ENCODE measurements around the gene METAP2. TPM values are rescaled to one million over a fixed set of nuclear protein-coding genes. Genes with fewer than 3 reads are reported as not detected.

Gene METAP2
- total RNA-seq, 1 experiment from 2014 or later = 127 TPM

DNA sequence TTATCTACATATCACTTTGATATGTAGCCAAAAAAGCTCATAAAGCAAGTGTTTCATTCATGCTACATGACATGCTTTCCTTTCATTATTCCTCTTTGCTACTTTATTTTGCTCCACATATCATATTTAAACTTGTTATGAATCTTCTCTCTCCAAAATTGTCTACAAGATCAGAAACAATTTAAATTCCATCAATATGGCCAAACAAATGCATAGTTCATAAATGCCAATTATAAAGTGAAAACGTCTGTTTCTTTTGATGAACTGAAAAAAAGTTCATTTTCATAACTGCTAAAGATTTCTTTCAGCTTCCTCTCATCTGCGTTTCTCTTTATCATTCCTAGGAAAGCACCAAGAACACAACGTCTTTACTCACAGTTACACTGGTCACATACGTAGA lies 54.5 kb downstream of the METAP2 start:
- no peak for DNase-seq (ENCODE audit: low read depth, low spot score)
- intact Hi-C loops (cut with micrococcal nuclease) = no loop called here
- Histone ChIP-seq H3K9me2 (ENCODE audit: insufficient read depth) (no peaks in the 10 kb centered on the region), H3K9me3 (ENCODE audit: control insufficient read depth in 1 of 2, insufficient read depth in 1 of 2, low read depth in 1 of 2, low read length in 2 of 2) (no peaks in the 10 kb centered on the region), H3K4me1 (ENCODE audit: control insufficient read depth in 1 of 2, insufficient read depth in 2 of 2, low read length in 2 of 2) (no peaks in the 10 kb centered on the region), H3K79me2 (ENCODE audit: insufficient read depth, low read length) (no peaks in the 10 kb centered on the region), H3K4me3 (replicated peaks in 1 of 2; ENCODE audit: low read depth in 1 of 2, low read length in 2 of 2) (no peak overlapping the region), H3K36me3 (ENCODE audit: control insufficient read depth in 1 of 2, insufficient read depth in 2 of 2, low read length in 2 of 2) (no peaks in the 10 kb centered on the region), H3K27ac (ENCODE audit: low read depth, low read length) (no peak overlapping the region), H2AFZ (ENCODE audit: low read depth, low read length, poor library complexity, severe bottlenecking) (no peak overlapping the region), H3K27me3 (ENCODE audit: insufficient read depth, low read length) (no peaks in the 10 kb centered on the region), H3K9ac (ENCODE audit: low read length) (no peak overlapping the region), H3K4me2 (ENCODE audit: low read length) (no peak overlapping the region), H4K20me1 (ENCODE audit: insufficient read depth) (no peaks in the 10 kb centered on the region)
- ChIA-PET RAD21 (ENCODE audit: low non-redundant PET in 1 of 2, low total read pairs in 2 of 2, uncharacterized antibody in 2 of 2, unreplicated experiment in 2 of 2) (no interaction called here), POLR2A (interaction anchor here (0.6 kb wide), 1 partner anchor 45 kb away, joined by 3 read pairs; no protein-coding TSS in a partner anchor), CTCF (interaction anchor here (1.9 kb wide), 1 partner anchor 411 kb away, joined by 4 read pairs; no protein-coding TSS in a partner anchor)
- BruUV-seq (replicated peaks) = no TSS peak
- TF ChIP-seq YY1 (IDR thresholded peaks at IDR 0.05; ENCODE audit: extremely low read depth, insufficient replicate concordance, low read depth, low read length) (no peak), CEBPB (IDR thresholded peaks at IDR 0.05; ENCODE audit: low read depth) (no peak), POLR2A (IDR thresholded peaks at IDR 0.05; ENCODE audit: borderline replicate concordance, extremely low read depth, insufficient read depth, insufficient read length) (no peak), SIN3A (IDR thresholded peaks at IDR 0.05; ENCODE audit: low read depth) (no peak), ELF1 (IDR thresholded peaks at IDR 0.05; ENCODE audit: borderline replicate concordance, low read depth) (no peak), RAD21 (IDR thresholded peaks at IDR 0.05; ENCODE audit: low read depth) (no peak), POLR2AphosphoS5 (IDR thresholded peaks at IDR 0.05; ENCODE audit: low read depth, low read length) (no peak), CBX3 (IDR thresholded peaks at IDR 0.05; ENCODE audit: low read depth) (no peak), SP1 (IDR thresholded peaks at IDR 0.05; ENCODE audit: low read depth) (no peak), FOSL1 (IDR thresholded peaks at IDR 0.05; ENCODE audit: low read depth) (no peak), JUND (IDR thresholded peaks at IDR 0.05) (no peak)
- TF ChIP-seq, protein P1, sequence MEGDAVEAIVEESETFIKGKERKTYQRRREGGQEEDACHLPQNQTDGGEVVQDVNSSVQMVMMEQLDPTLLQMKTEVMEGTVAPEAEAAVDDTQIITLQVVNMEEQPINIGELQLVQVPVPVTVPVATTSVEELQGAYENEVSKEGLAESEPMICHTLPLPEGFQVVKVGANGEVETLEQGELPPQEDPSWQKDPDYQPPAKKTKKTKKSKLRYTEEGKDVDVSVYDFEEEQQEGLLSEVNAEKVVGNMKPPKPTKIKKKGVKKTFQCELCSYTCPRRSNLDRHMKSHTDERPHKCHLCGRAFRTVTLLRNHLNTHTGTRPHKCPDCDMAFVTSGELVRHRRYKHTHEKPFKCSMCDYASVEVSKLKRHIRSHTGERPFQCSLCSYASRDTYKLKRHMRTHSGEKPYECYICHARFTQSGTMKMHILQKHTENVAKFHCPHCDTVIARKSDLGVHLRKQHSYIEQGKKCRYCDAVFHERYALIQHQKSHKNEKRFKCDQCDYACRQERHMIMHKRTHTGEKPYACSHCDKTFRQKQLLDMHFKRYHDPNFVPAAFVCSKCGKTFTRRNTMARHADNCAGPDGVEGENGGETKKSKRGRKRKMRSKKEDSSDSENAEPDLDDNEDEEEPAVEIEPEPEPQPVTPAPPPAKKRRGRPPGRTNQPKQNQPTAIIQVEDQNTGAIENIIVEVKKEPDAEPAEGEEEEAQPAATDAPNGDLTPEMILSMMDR (IDR thresholded peaks at IDR 0.05 in 2 of 3, conservative IDR thresholded peaks at IDR 0.05 in 1 of 3; ENCODE audit: borderline replicate concordance in 1 of 3, insufficient read depth in 1 of 3, low read depth in 2 of 3, low read length in 2 of 3) = no peak
- TF ChIP-seq, protein P2, sequence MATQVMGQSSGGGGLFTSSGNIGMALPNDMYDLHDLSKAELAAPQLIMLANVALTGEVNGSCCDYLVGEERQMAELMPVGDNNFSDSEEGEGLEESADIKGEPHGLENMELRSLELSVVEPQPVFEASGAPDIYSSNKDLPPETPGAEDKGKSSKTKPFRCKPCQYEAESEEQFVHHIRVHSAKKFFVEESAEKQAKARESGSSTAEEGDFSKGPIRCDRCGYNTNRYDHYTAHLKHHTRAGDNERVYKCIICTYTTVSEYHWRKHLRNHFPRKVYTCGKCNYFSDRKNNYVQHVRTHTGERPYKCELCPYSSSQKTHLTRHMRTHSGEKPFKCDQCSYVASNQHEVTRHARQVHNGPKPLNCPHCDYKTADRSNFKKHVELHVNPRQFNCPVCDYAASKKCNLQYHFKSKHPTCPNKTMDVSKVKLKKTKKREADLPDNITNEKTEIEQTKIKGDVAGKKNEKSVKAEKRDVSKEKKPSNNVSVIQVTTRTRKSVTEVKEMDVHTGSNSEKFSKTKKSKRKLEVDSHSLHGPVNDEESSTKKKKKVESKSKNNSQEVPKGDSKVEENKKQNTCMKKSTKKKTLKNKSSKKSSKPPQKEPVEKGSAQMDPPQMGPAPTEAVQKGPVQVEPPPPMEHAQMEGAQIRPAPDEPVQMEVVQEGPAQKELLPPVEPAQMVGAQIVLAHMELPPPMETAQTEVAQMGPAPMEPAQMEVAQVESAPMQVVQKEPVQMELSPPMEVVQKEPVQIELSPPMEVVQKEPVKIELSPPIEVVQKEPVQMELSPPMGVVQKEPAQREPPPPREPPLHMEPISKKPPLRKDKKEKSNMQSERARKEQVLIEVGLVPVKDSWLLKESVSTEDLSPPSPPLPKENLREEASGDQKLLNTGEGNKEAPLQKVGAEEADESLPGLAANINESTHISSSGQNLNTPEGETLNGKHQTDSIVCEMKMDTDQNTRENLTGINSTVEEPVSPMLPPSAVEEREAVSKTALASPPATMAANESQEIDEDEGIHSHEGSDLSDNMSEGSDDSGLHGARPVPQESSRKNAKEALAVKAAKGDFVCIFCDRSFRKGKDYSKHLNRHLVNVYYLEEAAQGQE (IDR thresholded peaks at IDR 0.05; ENCODE audit: low read depth) = no peak
- TF ChIP-seq, protein P3, sequence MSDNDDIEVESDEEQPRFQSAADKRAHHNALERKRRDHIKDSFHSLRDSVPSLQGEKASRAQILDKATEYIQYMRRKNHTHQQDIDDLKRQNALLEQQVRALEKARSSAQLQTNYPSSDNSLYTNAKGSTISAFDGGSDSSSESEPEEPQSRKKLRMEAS (IDR thresholded peaks at IDR 0.05) = no peak
- no peak for ATAC-seq

All from HCT116 (cell line).